ENCODE results near the gene BABAM2.

BABAM2 gene

GRCh38 chr2:28280619-28281018, 390.1 kb downstream of the BABAM2 start:
- TF ChIP-seq, protein P1, sequence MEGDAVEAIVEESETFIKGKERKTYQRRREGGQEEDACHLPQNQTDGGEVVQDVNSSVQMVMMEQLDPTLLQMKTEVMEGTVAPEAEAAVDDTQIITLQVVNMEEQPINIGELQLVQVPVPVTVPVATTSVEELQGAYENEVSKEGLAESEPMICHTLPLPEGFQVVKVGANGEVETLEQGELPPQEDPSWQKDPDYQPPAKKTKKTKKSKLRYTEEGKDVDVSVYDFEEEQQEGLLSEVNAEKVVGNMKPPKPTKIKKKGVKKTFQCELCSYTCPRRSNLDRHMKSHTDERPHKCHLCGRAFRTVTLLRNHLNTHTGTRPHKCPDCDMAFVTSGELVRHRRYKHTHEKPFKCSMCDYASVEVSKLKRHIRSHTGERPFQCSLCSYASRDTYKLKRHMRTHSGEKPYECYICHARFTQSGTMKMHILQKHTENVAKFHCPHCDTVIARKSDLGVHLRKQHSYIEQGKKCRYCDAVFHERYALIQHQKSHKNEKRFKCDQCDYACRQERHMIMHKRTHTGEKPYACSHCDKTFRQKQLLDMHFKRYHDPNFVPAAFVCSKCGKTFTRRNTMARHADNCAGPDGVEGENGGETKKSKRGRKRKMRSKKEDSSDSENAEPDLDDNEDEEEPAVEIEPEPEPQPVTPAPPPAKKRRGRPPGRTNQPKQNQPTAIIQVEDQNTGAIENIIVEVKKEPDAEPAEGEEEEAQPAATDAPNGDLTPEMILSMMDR (conservative IDR thresholded peaks at IDR 0.05; ENCODE audit: low read depth, low read length): no peak
- DNase-seq (ENCODE audit: low read depth): no peak
- no peak overlapping the region for H3K4me3 ChIP-seq (ENCODE audit: low read length)

GRCh38 chr2:28281739-28282138, 391.2 kb downstream of the BABAM2 start:
- no peak for DNase-seq (ENCODE audit: low read depth)
- TF ChIP-seq, protein P1 (conservative IDR thresholded peaks at IDR 0.05; ENCODE audit: low read depth, low read length): no peak
- no peak overlapping the region for H3K4me3 ChIP-seq (ENCODE audit: low read length)

- TF ChIP-seq, protein P1 (conservative IDR thresholded peaks at IDR 0.05; ENCODE audit: low read depth, low read length): no peak
- DNase-seq (ENCODE audit: low read depth): no peak
- H3K4me3 ChIP-seq (ENCODE audit: low read length): no peak overlapping the region
Measured at GRCh38 chr2:28282248-28282647, 391.7 kb downstream of the BABAM2 start.

DNA sequence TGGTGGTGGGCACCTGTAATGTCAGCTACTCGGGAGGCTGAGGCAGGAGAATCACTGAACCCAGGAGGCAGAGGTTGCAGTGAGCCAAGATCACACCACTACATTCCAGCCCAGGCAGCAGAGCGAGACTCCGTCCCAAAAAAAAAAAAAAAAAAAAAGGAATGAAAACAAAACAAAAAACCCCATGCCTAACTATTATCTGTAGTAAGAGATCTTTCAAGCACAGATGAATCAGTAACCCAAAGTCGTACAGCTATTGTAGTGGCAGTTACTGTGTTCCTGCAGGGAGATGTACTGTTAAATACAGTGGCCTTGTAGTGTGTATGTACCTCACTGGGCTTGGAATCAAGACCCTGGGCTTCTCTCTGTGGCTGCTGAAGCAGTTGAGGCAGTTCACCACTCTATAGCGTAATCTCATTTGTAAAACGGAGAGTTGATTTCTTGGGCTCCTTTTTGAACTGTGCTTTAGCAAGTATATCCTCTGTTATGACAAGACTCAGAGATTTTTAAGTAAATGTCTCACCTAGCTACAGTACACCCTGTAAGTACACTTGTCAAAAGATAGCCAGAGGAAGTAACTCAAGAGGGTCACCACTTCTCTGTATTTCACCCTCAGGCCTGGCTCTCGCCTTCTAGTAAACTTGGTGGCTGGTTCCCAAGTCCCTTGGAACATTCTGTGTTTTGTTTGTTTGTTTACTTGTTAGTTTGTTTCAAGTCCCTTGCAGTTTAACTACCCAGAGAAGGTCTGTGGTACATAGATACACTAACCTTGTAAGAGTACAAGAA, 392.5 kb downstream of the BABAM2 start:
- no peak for DNase-seq (ENCODE audit: low read depth)
- TF ChIP-seq, protein P1 (conservative IDR thresholded peaks at IDR 0.05; ENCODE audit: low read depth, low read length): no peak

GRCh38 chr2:28283861-28284260, 393.3 kb downstream of the BABAM2 start:
- TF ChIP-seq, protein P1 (conservative IDR thresholded peaks at IDR 0.05; ENCODE audit: low read depth, low read length): no peak
- DNase-seq (ENCODE audit: low read depth): no peak
- no peak overlapping the region for H3K4me3 ChIP-seq (ENCODE audit: low read length)

More for the DNA sequence above, 392.5 kb downstream of the BABAM2 start:
- H3K4me3 ChIP-seq (ENCODE audit: low read length): no peak overlapping the region

GRCh38 chr2:28286678-28287077, 396.1 kb downstream of the BABAM2 start:
- H3K4me3 ChIP-seq (ENCODE audit: low read length): no peak overlapping the region
- TF ChIP-seq, protein P1 (conservative IDR thresholded peaks at IDR 0.05; ENCODE audit: low read depth, low read length): no peak
- no peak for DNase-seq (ENCODE audit: low read depth)

DNA sequence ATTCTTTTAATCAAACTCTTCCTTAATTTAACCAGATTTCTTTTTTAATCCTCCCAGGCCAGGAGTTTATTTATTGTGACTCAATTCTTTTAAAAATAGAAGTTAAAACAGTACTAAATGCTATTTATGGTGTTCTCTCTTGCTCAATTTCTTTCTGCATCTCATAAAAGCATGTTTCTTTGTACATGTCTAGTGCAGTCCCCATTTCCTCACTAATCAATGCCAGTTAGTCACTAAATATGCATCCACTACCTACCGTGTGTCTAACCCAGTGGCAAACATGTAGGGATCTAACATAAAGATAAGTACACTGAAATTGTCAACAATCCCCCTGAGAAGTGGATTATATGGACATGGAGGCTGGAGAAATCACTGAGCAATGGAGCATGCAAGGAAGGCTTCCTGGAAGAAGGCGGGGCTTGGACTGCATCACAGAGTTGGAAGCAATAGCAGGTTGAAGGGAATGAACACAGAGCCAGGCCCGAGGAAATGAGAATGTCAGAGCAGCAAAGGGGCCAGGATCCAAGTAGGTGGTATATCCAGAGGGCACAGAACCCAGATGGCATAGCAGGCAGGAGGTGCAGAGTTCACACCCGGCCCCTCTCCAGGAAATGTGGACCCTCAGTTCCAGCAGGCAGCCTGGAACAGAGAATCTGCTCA, 396.9 kb downstream of the BABAM2 start:
- no peak overlapping the region for H3K4me3 ChIP-seq (ENCODE audit: low read length)
- no peak for DNase-seq (ENCODE audit: low read depth)
- TF ChIP-seq, protein P1 (conservative IDR thresholded peaks at IDR 0.05; ENCODE audit: low read depth, low read length): no peak
